ENCODE results near the gene BCL6.

GRCh38 chr3:187793618-187794017 is 48.4 kb upstream of the BCL6 start:
- TF ChIP-seq, protein P1, sequence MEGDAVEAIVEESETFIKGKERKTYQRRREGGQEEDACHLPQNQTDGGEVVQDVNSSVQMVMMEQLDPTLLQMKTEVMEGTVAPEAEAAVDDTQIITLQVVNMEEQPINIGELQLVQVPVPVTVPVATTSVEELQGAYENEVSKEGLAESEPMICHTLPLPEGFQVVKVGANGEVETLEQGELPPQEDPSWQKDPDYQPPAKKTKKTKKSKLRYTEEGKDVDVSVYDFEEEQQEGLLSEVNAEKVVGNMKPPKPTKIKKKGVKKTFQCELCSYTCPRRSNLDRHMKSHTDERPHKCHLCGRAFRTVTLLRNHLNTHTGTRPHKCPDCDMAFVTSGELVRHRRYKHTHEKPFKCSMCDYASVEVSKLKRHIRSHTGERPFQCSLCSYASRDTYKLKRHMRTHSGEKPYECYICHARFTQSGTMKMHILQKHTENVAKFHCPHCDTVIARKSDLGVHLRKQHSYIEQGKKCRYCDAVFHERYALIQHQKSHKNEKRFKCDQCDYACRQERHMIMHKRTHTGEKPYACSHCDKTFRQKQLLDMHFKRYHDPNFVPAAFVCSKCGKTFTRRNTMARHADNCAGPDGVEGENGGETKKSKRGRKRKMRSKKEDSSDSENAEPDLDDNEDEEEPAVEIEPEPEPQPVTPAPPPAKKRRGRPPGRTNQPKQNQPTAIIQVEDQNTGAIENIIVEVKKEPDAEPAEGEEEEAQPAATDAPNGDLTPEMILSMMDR (conservative IDR thresholded peaks at IDR 0.05 in 1 of 2, IDR thresholded peaks at IDR 0.05 in 1 of 2; ENCODE audit: extremely low read depth in 1 of 2, insufficient read depth in 1 of 2, low read depth in 1 of 2, low read length in 2 of 2), result no peak
- TF ChIP-seq EZH2 (IDR thresholded peaks at IDR 0.05; ENCODE audit: borderline replicate concordance, low read length), result no peak
